Fibroblast of lung (primary cell): Measurements from ENCODE around the gene TMTC3. TPM values are rescaled to one million over a fixed set of nuclear protein-coding genes. Genes with fewer than 3 reads are reported as not detected.

Experiments used
- DNase-seq, 2 donors: peaks; one replicate each; pipeline versions ENCODE4 v3.0.0 to v3.0.0-alpha.2; 2010; ENCODE audit warnings: low read depth in 2 of 2
- H2AFZ ChIP-seq: 2 replicates; pipeline ENCODE4 v1.5.1; 2012; ENCODE audit warnings: low read length, control low read depth, inconsistent platforms
- H3K27ac ChIP-seq: 2 replicates; pipeline ENCODE4 v1.5.1; 2011; ENCODE audit warnings: low read length, control low read depth; ENCODE audit not compliant: insufficient read depth
- H3K27me3 ChIP-seq: 2 replicates; pipeline ENCODE4 v1.5.1; 2011; ENCODE audit warnings: mild to moderate bottlenecking, low read length; ENCODE audit not compliant: control insufficient read depth, insufficient read depth
- H3K36me3 ChIP-seq: 2 replicates; pipeline ENCODE4 v1.5.1; 2011; ENCODE audit warnings: low read length; ENCODE audit not compliant: control insufficient read depth, insufficient read depth
- H3K4me1 ChIP-seq: 2 replicates; pipeline ENCODE4 v1.5.1; 2011; ENCODE audit warnings: low read length; ENCODE audit not compliant: control insufficient read depth, insufficient read depth; ENCODE audit errors: extremely low read depth
- H3K4me2 ChIP-seq: 2 replicates; pipeline ENCODE4 v1.5.1; 2011; ENCODE audit warnings: low read length, control low read depth; ENCODE audit not compliant: insufficient read depth; ENCODE audit errors: extremely low read depth
- H3K4me3 ChIP-seq, 4 experiments: fragments of 200-600 bp in 1 of 4; sonication (generic) in 1 of 4; replicated peaks in 1 of 4; 2 replicates each; pipeline ENCODE4 v1.5.1; 2011 to 2016; ENCODE audit warnings: low read length in 4 of 4, low read depth in 3 of 4, mild to moderate bottlenecking in 3 of 4, control low read depth in 2 of 4, inconsistent platforms in 1 of 4, mixed read lengths in 1 of 4; ENCODE audit not compliant: insufficient read depth in 1 of 4; ENCODE audit errors: control extremely low read depth in 1 of 4
- H3K79me2 ChIP-seq: 2 replicates; pipeline ENCODE4 v1.5.1; 2012; ENCODE audit warnings: mild to moderate bottlenecking, low read length, inconsistent platforms; ENCODE audit not compliant: control insufficient read depth, insufficient read depth
- H3K9ac ChIP-seq: 2 replicates; pipeline ENCODE4 v1.5.1; 2011; ENCODE audit warnings: mild to moderate bottlenecking, low read length, control low read depth; ENCODE audit not compliant: insufficient read depth
- H3K9me3 ChIP-seq: 2 replicates; pipeline ENCODE4 v1.5.1; 2012; ENCODE audit warnings: low read depth, low read length; ENCODE audit not compliant: control insufficient read depth, insufficient read depth
- H4K20me1 ChIP-seq: 2 replicates; pipeline ENCODE4 v1.5.1; 2011; ENCODE audit warnings: low read length; ENCODE audit not compliant: control insufficient read depth, insufficient read depth; ENCODE audit errors: extremely low read depth
- CTCF ChIP-seq, 2 donors: IDR thresholded peaks in 1 of 2; conservative IDR thresholded peaks in 1 of 2; 1 replicate in 1 of 2; 2 replicates in 1 of 2; pipeline ENCODE4 v1.5.1; 2011 to 2012; ENCODE audit warnings: low read length in 2 of 2, control low read depth in 1 of 2, inconsistent platforms in 1 of 2, low read depth in 1 of 2, mild to moderate bottlenecking in 1 of 2
- EZH2 ChIP-seq: IDR thresholded peaks from 2 replicates; pipeline ENCODE4 v1.5.1; 2012; ENCODE audit warnings: low read length, control low read depth, mild to moderate bottlenecking; ENCODE audit errors: missing control alignments
- polyA plus RNA-seq, 2 donors: library from polyadenylated mRNA; depleted of rRNA in 1 of 2; stranded (reverse) in 1 of 2; unstranded in 1 of 2; fragments of >200 nt; gene quantifications; 2 replicates each; pipeline ENCODE4 v1.2.1, GENCODE V29; 2011 to 2012; ENCODE audit warnings: missing spikeins in 1 of 2
- total RNA-seq: library from RNA; depleted of rRNA; stranded (reverse); fragments of >200 nt; gene quantifications from 2 replicates; pipeline ENCODE4 v1.2.1, GENCODE V29; 2014

The TMTC3 gene
- total and polyA plus RNA-seq, 2 donors (not counting 1 experiment from before 2014, with no cell fraction given): 32.5 to 59.7 TPM

GRCh38 chr12:88245905-88246304, 103.8 kb downstream of the TMTC3 start:
- Histone ChIP-seq H4K20me1 (no peaks in the 10 kb centered on the region), H3K27ac (no peak overlapping the region), H3K79me2 (no peaks in the 10 kb centered on the region), H3K36me3 (no peaks in the 10 kb centered on the region), H3K4me3 (no peak overlapping the region), H3K27me3 (no peaks in the 10 kb centered on the region), H3K9me3 (no peaks in the 10 kb centered on the region), H3K9ac (no peak overlapping the region), H2AFZ (no peak overlapping the region), H3K4me2 (no peak overlapping the region), H3K4me1 (peaks cover 15% of the 10 kb centered on the region)
- DNase-seq: no peak
- TF ChIP-seq CTCF (conservative IDR thresholded peaks at IDR 0.05 in 1 of 2, IDR thresholded peaks at IDR 0.05 in 1 of 2; ENCODE audit: low read depth in 1 of 2, low read length in 2 of 2) (no peak), EZH2 (no peak)

GRCh38 chr12:88247241-88247643, 105.1 kb downstream of the TMTC3 start:
- peaks cover 15% of the 10 kb centered on the region for H3K4me1 ChIP-seq
- no peaks in the 10 kb centered on the region for H3K27me3 ChIP-seq
- H3K36me3 ChIP-seq: no peaks in the 10 kb centered on the region
- peak; percentile 88 to 93 for DNase-seq
- H3K79me2 ChIP-seq: no peaks in the 10 kb centered on the region
- no peaks in the 10 kb centered on the region for H3K9me3 ChIP-seq
- H2AFZ ChIP-seq: no peak overlapping the region
- H3K9ac ChIP-seq: no peak overlapping the region
- no peak overlapping the region for H3K27ac ChIP-seq
- no peak for TF ChIP-seq CTCF (conservative IDR thresholded peaks at IDR 0.05 in 1 of 2, IDR thresholded peaks at IDR 0.05 in 1 of 2; ENCODE audit: low read depth in 1 of 2, low read length in 2 of 2)
- no peak for TF ChIP-seq EZH2
- H3K4me3 ChIP-seq: no peak overlapping the region
- H4K20me1 ChIP-seq: no peaks in the 10 kb centered on the region
- H3K4me2 ChIP-seq: no peak overlapping the region

GRCh38 chr12:88248606-88249005, 106.5 kb downstream of the TMTC3 start:
- no peak for DNase-seq
- no peaks in the 10 kb centered on the region for H3K36me3 ChIP-seq
- H2AFZ ChIP-seq: no peak overlapping the region
- no peak overlapping the region for H3K9ac ChIP-seq
- H3K9me3 ChIP-seq: no peaks in the 10 kb centered on the region
- H3K27ac ChIP-seq: no peak overlapping the region
- H3K27me3 ChIP-seq: no peaks in the 10 kb centered on the region
- H3K4me3 ChIP-seq: no peak overlapping the region
- TF ChIP-seq EZH2 (no peak), CTCF (conservative IDR thresholded peaks at IDR 0.05 in 1 of 2, IDR thresholded peaks at IDR 0.05 in 1 of 2; ENCODE audit: low read depth in 1 of 2, low read length in 2 of 2) (no peak)
- no peak overlapping the region for H3K4me2 ChIP-seq
- H4K20me1 ChIP-seq: no peaks in the 10 kb centered on the region
- H3K4me1 ChIP-seq: peaks cover 9% of the 10 kb centered on the region
- H3K79me2 ChIP-seq: no peaks in the 10 kb centered on the region

Other genes starting within 250 kb of the TMTC3 start
- gene C12orf50, start 112.9 kb upstream of the TMTC3 start, total RNA-seq: under 0.01 TPM in 1 of 2 replicates, not detected in the other
- gene C12orf50, start 112.9 kb upstream of the TMTC3 start, polyA plus RNA-seq: not detected in 2 replicates
- 11.3 and 12.6 TPM in 2 replicates for gene CEP290, start 219 bp upstream of the TMTC3 start, total RNA-seq
- gene CEP290, start 219 bp upstream of the TMTC3 start, polyA plus RNA-seq: 7.6 and 8.0 TPM in 2 replicates